GM23338 (cell line): Measurements from ENCODE around the gene URAD. TPM values are rescaled to one million over a fixed set of nuclear protein-coding genes. Genes with fewer than 3 reads are reported as not detected.

Experiments
- ATAC-seq: fragments of 200-7000 bp; cut with Tn5 transposase; 3 replicates; pipeline ENCODE4 v1.9.1; 2020
- DNase-seq: peaks from one replicate; pipeline ENCODE4 v3.0.0-alpha.2; 2015; ENCODE audit warnings: low spot score
- H2AFZ ChIP-seq: fragments of 200-600 bp; sonication (generic); 2 replicates; pipeline ENCODE4 v1.8.0; 2016; ENCODE audit warnings: antibody characterized with exemption, mild to moderate bottlenecking, moderate library complexity
- H3F3A ChIP-seq: fragments of 200-600 bp; sonication (generic); replicated peaks from 2 replicates; pipeline ENCODE4 v1.8.0; 2017; ENCODE audit warnings: antibody characterized with exemption, mixed run types, low read depth
- H3K27ac ChIP-seq: fragments of 200-600 bp; sonication (generic); 2 replicates; pipeline ENCODE4 v1.6.1; 2016; ENCODE audit warnings: low read depth
- H3K27me3 ChIP-seq: fragments of 200-600 bp; sonication (generic); 2 replicates; pipeline ENCODE4 v1.8.0; 2016; ENCODE audit warnings: mild to moderate bottlenecking, mixed run types, moderate library complexity; ENCODE audit not compliant: insufficient read depth
- H3K36me3 ChIP-seq: fragments of 200-600 bp; sonication (generic); 2 replicates; pipeline ENCODE4 v1.8.0; 2016; ENCODE audit warnings: mild to moderate bottlenecking; ENCODE audit not compliant: insufficient read depth
- H3K4me1 ChIP-seq: fragments of 200-600 bp; sonication (generic); 2 replicates; pipeline ENCODE4 v1.8.0; 2016; ENCODE audit warnings: mild to moderate bottlenecking, moderate library complexity; ENCODE audit not compliant: insufficient read depth
- H3K4me2 ChIP-seq: fragments of 200-600 bp; sonication (generic); 2 replicates; pipeline ENCODE4 v1.7.1; 2017; ENCODE audit warnings: mixed run types
- H3K4me3 ChIP-seq: fragments of 200-600 bp; sonication (generic); 2 replicates; pipeline ENCODE4 v1.6.1; 2016; ENCODE audit warnings: mixed run types
- H3K79me2 ChIP-seq: fragments of 200-600 bp; sonication (generic); replicated peaks from 2 replicates; pipeline ENCODE4 v1.8.0; 2017; ENCODE audit warnings: mild to moderate bottlenecking; ENCODE audit not compliant: insufficient read depth
- H3K9me2 ChIP-seq: fragments of 200-600 bp; sonication (generic); 2 replicates; pipeline ENCODE4 v1.8.0; 2017; ENCODE audit not compliant: insufficient read depth
- H4K20me1 ChIP-seq: fragments of 200-600 bp; sonication (generic); replicated peaks from 2 replicates; pipeline ENCODE4 v1.8.0; 2017; ENCODE audit warnings: mild to moderate bottlenecking; ENCODE audit not compliant: insufficient read depth
- H3K27ac Mint-ChIP-seq: 2 replicates; pipeline ENCODE4 v1.8.0; 2020; ENCODE audit warnings: inconsistent platforms, mild to moderate bottlenecking, moderate library complexity, mixed read lengths
- H3K27me3 Mint-ChIP-seq: 3 replicates; pipeline ENCODE4 v1.8.0; 2022; ENCODE audit warnings: low read depth, mild to moderate bottlenecking, moderate library complexity, mixed read lengths, inconsistent platforms; ENCODE audit not compliant: insufficient read depth, poor library complexity
- H3K36me3 Mint-ChIP-seq: 3 replicates; pipeline ENCODE4 v1.8.0; 2021; ENCODE audit warnings: low read depth, mild to moderate bottlenecking, inconsistent platforms, moderate library complexity, mixed read lengths
- H3K4me1 Mint-ChIP-seq: 3 replicates; pipeline ENCODE4 v1.8.0; 2020; ENCODE audit warnings: mild to moderate bottlenecking, inconsistent platforms, mixed read lengths
- H3K4me3 Mint-ChIP-seq: 3 replicates; pipeline ENCODE4 v1.8.0; 2021; ENCODE audit warnings: moderate library complexity, mild to moderate bottlenecking, inconsistent platforms, mixed read lengths
- H3K9me3 Mint-ChIP-seq: 3 replicates; pipeline ENCODE4 v1.8.0; 2020; ENCODE audit warnings: moderate library complexity, mild to moderate bottlenecking, inconsistent platforms, mixed read lengths
- CREB1 ChIP-seq: fragments of 250-450 bp; sonication (Bioruptor Pico); IDR thresholded peaks from 2 replicates; pipeline ENCODE4 v1.5.0; 2020; ENCODE audit warnings: low read depth, mild to moderate bottlenecking, moderate library complexity
- ETS1 ChIP-seq: IDR thresholded peaks from 2 replicates; pipeline ENCODE4 v1.6.1; 2016; ENCODE audit warnings: antibody characterized with exemption
- EZH2 ChIP-seq: fragments of 200-600 bp; sonication (generic); IDR thresholded peaks from one replicate; pipeline ENCODE4 v1.8.0; 2017; ENCODE audit warnings: antibody characterized with exemption, mild to moderate bottlenecking, low read depth; ENCODE audit not compliant: unreplicated experiment
- EZH2phosphoT487 ChIP-seq: fragments of 200-600 bp; sonication (generic); IDR thresholded peaks from one replicate; pipeline ENCODE4 v1.8.1; 2018; ENCODE audit warnings: antibody characterized with exemption; ENCODE audit not compliant: unreplicated experiment
- NANOG ChIP-seq: IDR thresholded peaks from 2 replicates; pipeline ENCODE4 v1.6.1; 2016; ENCODE audit warnings: antibody characterized with exemption, borderline replicate concordance
- REST ChIP-seq: IDR thresholded peaks from one replicate; pipeline ENCODE4 v1.6.1; 2018; ENCODE audit warnings: antibody characterized with exemption; ENCODE audit not compliant: unreplicated experiment
- STAT1 ChIP-seq: IDR thresholded peaks from one replicate; pipeline ENCODE4 v1.6.1; 2016; ENCODE audit warnings: antibody characterized with exemption; ENCODE audit not compliant: unreplicated experiment
- ZNF331 ChIP-seq: fragments of 250-450 bp; sonication (Bioruptor Pico); IDR thresholded peaks from 2 replicates; pipeline ENCODE4 v1.5.0; 2020; ENCODE audit warnings: low read depth, mild to moderate bottlenecking, moderate library complexity
- ZNF462 ChIP-seq: fragments of 250-450 bp; sonication (Bioruptor Pico); IDR thresholded peaks from 2 replicates; pipeline ENCODE4 v1.5.0; 2020; ENCODE audit warnings: mild to moderate bottlenecking, moderate library complexity
- polyA plus RNA-seq: library from polyadenylated mRNA; unstranded; fragments of >200 nt; fragmentation: Nextera tagmentation; extraction: Ambion mirVana; gene quantifications from 2 replicates; pipeline ENCODE4 v1.2.1, GENCODE V29; 2016
- total RNA-seq: library from RNA; depleted of rRNA; stranded (reverse); fragments of >200 nt; shearing (Covaris generic); gene quantifications from 2 replicates; pipeline ENCODE4 v1.2.3, GENCODE V29; 2014

URAD gene
- total and polyA plus RNA-seq, 2 experiments from 2014 or later: not detected

- no peak overlapping the region for H3K27ac ChIP-seq
- no peaks in the 10 kb centered on the region for H3K36me3 ChIP-seq
- TF ChIP-seq ETS1 (no peak), EZH2 (no peak), REST (no peak), STAT1 (no peak), EZH2phosphoT487 (no peak)
- no peak for DNase-seq
- no peak overlapping the region for H3K4me2 ChIP-seq
- H2AFZ ChIP-seq: peak overlapping the region; percentile 60
- no peaks in the 10 kb centered on the region for H3K36me3 Mint-ChIP-seq
- no peak overlapping the region for H3K27ac Mint-ChIP-seq
- no peak overlapping the region for H3K4me3 ChIP-seq
- peaks cover 9% of the 10 kb centered on the region for H3K4me1 Mint-ChIP-seq
- H3F3A ChIP-seq: no peaks in the 10 kb centered on the region; the same call in 1 of the 2 replicates
- H3K79me2 ChIP-seq: no peaks in the 10 kb centered on the region
- no peaks in the 10 kb centered on the region for H3K9me2 ChIP-seq
- ATAC-seq: peak; percentile 36
- no peaks in the 10 kb centered on the region for H3K9me3 Mint-ChIP-seq
- no peak overlapping the region for H3K4me3 Mint-ChIP-seq
- no peaks in the 10 kb centered on the region for H4K20me1 ChIP-seq
- H3K27me3 Mint-ChIP-seq: peaks cover 3% of the 10 kb centered on the region
- H3K27me3 ChIP-seq: no peaks in the 10 kb centered on the region
- no peaks in the 10 kb centered on the region; the same call in 1 of the 2 replicates for H3K4me1 ChIP-seq
These were observed 12.6 kb upstream of the URAD start for GRCh38 chr13:28001049-28001448.

GRCh38 chr13:28000567-28000966 is 12.1 kb upstream of the URAD start:
- DNase-seq (peak; percentile 49), ATAC-seq (peak; percentile 83)
- Histone ChIP-seq H4K20me1 (no peaks in the 10 kb centered on the region), H3K36me3 (no peaks in the 10 kb centered on the region), H3K27ac (no peak overlapping the region), H2AFZ (peak overlapping the region; percentile 60), H3K79me2 (no peaks in the 10 kb centered on the region), H3K4me1 (no peaks in the 10 kb centered on the region; the same call in 1 of the 2 replicates), H3K27me3 (no peaks in the 10 kb centered on the region), H3K4me3 (no peak overlapping the region), H3K9me2 (no peaks in the 10 kb centered on the region), H3K4me2 (no peak overlapping the region), H3F3A (no peaks in the 10 kb centered on the region; the same call in 1 of the 2 replicates)
- no peaks in the 10 kb centered on the region for H3K9me3 Mint-ChIP-seq
- H3K4me3 Mint-ChIP-seq: no peak overlapping the region
- H3K27ac Mint-ChIP-seq: no peak overlapping the region
- peaks cover 9% of the 10 kb centered on the region for H3K4me1 Mint-ChIP-seq
- H3K36me3 Mint-ChIP-seq: no peaks in the 10 kb centered on the region
- peaks cover 3% of the 10 kb centered on the region for H3K27me3 Mint-ChIP-seq
- no peak for TF ChIP-seq EZH2
- TF ChIP-seq CREB1 (CRISPR knock-in tag): no peak
- no peak for TF ChIP-seq ZNF462 (CRISPR knock-in tag)
- TF ChIP-seq NANOG: no peak
- no peak for TF ChIP-seq ETS1
- no peak for TF ChIP-seq ZNF331 (CRISPR knock-in tag)
